RWPE1 (cell line): ENCODE results near the gene LRFN3.

Experiments
- CTCF ChIA-PET: fragments of 350-600 bp; sonication (Branson Sonifier 250); formaldehyde crosslinking; extraction: SDS; loops from one replicate; lab custom pipeline; 2021; lab: Yijun Ruan, JAX
- POLR2A ChIA-PET: fragments of 400-600 bp; formaldehyde crosslinking; extraction: SDS; loops from one replicate; lab custom pipeline; 2020; ENCODE audit warnings: antibody characterized with exemption; ENCODE audit not compliant: low non-redundant PET; lab: Yijun Ruan, JAX
- DNase-seq: peaks from one replicate; pipeline ENCODE4 v3.0.0; 2012; ENCODE audit warnings: low spot score
- H3K27ac ChIP-seq: fragments of 450-650 bp; 2 replicates; pipeline ENCODE4 v1.5.1; 2017
- TF ChIP-seq, protein P1 (sequence below): fragments of 450-650 bp; conservative IDR thresholded peaks from 2 replicates; pipeline ENCODE4 v1.5.1; 2017; ENCODE audit warnings: low read depth, mild to moderate bottlenecking

LRFN3 gene

DNA sequence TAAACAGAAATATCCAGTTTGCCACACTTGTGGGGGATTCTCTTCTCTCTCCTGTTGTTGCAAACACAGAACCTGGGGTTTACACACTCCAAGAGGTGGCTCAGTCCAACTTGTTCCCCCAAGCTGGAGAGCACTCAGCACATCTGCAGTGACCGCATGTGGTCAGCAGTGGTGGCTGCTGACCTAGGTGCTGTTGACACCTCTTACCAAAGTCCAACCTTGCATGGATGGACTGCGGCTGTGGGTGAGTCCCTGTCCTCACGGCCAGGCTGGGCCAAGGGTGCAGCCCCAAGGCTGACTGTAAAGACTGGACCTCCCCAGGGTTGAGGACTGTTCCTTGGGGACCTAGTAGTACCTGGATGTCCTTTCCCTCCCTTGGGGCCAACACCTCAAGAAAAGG lies 6.1 kb downstream of the LRFN3 start:
- DNase-seq = no peak
- ChIA-PET CTCF (no interaction called here), POLR2A (no interaction called here)
- TF ChIP-seq, protein P1, sequence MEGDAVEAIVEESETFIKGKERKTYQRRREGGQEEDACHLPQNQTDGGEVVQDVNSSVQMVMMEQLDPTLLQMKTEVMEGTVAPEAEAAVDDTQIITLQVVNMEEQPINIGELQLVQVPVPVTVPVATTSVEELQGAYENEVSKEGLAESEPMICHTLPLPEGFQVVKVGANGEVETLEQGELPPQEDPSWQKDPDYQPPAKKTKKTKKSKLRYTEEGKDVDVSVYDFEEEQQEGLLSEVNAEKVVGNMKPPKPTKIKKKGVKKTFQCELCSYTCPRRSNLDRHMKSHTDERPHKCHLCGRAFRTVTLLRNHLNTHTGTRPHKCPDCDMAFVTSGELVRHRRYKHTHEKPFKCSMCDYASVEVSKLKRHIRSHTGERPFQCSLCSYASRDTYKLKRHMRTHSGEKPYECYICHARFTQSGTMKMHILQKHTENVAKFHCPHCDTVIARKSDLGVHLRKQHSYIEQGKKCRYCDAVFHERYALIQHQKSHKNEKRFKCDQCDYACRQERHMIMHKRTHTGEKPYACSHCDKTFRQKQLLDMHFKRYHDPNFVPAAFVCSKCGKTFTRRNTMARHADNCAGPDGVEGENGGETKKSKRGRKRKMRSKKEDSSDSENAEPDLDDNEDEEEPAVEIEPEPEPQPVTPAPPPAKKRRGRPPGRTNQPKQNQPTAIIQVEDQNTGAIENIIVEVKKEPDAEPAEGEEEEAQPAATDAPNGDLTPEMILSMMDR = no peak
- no peak overlapping the region for H3K27ac ChIP-seq

DNA sequence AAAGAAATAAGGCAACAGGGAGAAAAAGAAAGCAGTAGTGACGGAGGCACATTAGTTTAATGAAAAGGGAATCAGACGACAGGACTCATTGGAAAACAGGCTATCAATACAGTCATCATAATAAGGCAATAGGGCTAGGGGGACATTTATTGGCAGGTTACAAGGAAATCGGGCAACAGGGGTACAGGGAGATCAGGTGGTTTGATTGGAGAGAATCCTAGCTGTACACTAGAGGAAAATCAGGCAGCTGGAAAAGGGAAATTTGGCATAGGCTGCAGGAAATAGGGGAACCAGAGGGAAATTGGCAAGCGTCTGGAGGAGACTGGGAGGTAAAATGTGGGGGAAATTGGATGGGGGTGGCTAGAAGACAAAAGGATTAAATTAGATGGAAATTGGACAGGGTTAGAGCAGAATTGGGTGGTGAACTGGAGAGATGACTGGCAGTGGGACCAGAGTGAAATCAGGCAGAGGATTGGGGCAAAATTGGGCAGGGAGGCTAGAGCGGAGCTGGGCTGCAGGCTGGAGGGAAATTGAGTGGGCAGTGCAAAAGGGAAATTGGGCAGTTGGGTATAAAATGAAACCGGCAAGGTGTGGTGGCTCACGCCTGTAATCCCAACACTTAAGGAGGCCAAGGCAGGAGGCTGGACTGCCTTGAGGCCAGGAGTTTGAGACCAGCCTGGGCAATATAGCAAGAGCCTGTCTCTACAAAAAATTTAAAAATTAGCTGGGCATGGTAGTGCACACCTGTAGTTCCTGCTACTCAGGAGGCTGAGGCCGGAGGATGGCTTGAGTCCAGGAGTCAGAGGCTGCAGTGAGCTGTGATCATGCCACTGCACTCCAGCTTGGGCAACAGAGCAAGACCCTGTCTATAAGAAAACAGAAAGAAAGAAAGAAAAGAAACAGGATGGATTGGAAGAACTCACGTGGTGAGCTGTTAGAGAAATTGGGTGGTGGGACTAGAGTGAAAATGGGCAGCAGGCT lies 7.4 kb downstream of the LRFN3 start:
- ChIA-PET CTCF (interaction anchor here (0.6 kb wide), 2 partner anchors 172 to 694 kb away, joined by 3 to 6 read pairs; no protein-coding TSS in a partner anchor), POLR2A (no interaction called here)
- peak overlapping the region; percentile 6; the same call in 1 of the 2 replicates for H3K27ac ChIP-seq
- no peak for DNase-seq
- TF ChIP-seq, protein P1 = no peak

DNA sequence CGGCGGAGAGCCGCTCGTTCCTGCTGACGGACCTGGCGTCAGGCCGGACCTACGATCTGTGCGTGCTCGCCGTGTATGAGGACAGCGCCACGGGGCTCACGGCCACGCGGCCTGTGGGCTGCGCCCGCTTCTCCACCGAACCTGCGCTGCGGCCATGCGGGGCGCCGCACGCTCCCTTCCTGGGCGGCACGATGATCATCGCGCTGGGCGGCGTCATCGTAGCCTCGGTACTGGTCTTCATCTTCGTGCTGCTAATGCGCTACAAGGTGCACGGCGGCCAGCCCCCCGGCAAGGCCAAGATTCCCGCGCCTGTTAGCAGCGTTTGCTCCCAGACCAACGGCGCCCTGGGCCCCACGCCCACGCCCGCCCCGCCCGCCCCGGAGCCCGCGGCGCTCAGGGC lies 8.4 kb downstream of the LRFN3 start:
- POLR2A ChIA-PET = no interaction called here

DNA sequence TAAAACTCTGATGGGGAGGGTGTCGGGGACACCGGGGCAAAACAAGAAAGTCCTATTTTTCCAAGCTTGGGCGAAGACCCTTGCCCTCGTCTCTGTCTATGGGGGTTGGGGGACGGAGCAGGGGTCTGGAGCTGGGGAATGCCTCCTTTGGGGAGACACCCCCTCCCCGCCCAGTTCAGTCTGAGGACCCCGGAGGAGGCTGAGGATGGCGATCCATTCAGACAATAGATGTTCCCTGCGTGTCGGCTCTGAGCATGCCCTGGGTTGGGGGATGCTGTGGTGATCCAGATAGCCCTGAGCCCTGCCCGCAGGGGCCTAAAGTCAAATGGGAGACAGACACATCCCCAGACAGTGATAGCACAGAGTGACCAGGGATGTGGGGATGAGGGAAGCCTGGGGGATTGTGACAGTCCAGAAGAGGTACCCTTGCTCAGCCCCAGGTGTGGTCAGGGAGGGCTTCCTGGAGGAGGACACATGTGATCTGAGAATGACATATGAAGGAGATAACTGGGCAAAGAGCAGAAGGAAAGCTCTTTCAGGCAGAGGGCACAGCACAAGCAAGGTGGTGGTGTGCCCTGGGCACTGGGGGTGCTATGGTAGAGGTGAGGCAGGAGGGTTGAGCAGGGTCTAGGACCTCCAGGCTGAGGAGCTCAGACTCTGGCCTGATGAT lies 9.1 kb downstream of the LRFN3 start:
- TF ChIP-seq, protein P1 = no peak
- POLR2A ChIA-PET = no interaction called here
- no peak overlapping the region for H3K27ac ChIP-seq
- DNase-seq = no peak
- CTCF ChIA-PET = interaction anchor here (0.5 kb wide), 1 partner anchor 1159 kb away, joined by 4 read pairs; no protein-coding TSS in a partner anchor

More for the DNA sequence above, 8.4 kb downstream of the LRFN3 start:
- TF ChIP-seq, protein P1 = no peak
- CTCF ChIA-PET = interaction anchor here (0.6 kb wide), 1 partner anchor 104 kb away, joined by 6 read pairs; no protein-coding TSS in a partner anchor
- DNase-seq = no peak
- H3K27ac ChIP-seq = no peak overlapping the region

DNA sequence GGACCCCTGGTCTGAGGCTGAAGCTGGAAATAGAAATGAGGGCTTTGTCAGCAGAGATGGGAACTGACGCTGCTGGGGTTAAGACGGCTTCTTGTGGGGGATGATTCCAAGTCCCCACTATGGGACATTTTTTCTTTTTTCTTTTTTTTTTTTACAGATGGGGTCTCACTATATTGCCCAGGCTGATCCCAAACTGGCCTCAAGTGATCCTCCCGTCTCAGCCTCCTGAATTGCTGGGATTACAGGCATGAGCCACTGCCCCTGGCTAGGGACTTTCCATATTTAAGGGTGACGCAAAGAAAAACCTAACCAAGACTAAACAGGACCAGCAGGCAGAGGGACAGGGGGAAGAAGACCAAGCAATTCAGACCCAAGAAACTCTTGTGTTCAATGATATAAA lies 10.0 kb downstream of the LRFN3 start:
- H3K27ac ChIP-seq = no peak overlapping the region
- DNase-seq = no peak
- ChIA-PET CTCF (interaction anchor here (0.5 to 1.1 kb wide), 2 partner anchors 16 to 1158 kb away, joined by 4 read pairs; no protein-coding TSS in a partner anchor), POLR2A (no interaction called here)
- TF ChIP-seq, protein P1 = no peak

DNA sequence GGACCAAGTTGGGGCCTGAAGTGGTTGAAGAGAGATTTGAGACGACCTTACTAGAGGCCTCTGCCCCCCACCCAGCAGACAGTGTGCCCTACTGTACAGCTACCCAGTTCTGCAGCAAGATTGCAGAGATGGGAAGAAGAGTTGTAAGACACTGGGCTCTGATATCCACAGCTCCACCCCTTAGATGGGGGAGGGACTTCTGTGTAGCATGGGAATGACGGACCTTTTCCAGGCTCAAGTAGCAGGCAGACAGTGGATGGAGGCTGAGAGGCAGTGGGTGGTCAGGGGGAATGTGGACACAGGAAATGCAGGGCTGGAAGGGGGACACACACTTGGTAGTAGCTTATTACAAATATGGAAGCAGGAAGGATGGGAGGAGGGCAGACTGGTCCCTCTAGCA lies 13.0 kb downstream of the LRFN3 start:
- no peak for DNase-seq
- POLR2A ChIA-PET = no interaction called here
- CTCF ChIA-PET = no interaction called here
- H3K27ac ChIP-seq = no peak overlapping the region
- TF ChIP-seq, protein P1 = no peak
